Measurements from ENCODE around the gene RBPJ.
"Not testable (repeated sequence)": the region's sequence is repeated elsewhere in the genome, so short reads cannot be mapped to it uniquely, and the experiment has no call there.

- not testable (repeated sequence) for TF ChIP-seq CTCF, POLR2A (IDR thresholded peaks at IDR 0.05)
These were observed 38.7 kb downstream of the RBPJ start for GRCh38 chr4:26359521-26359920.
